Coronary artery (tissue), 2 donors: ENCODE measurements around the gene PAMR1.

Experiments
- DNase-seq: peaks from one replicate; pipeline ENCODE4 v3.0.0-alpha.2; 2017; ENCODE audit warnings: low spot score
- H3K27ac ChIP-seq, 2 donors: fragments of 200-600 bp; sonication (generic); one replicate each; pipeline ENCODE4 v1.5.1; 2016 to 2019
- H3K4me3 ChIP-seq: fragments of 200-600 bp; sonication (generic); 2 replicates; pipeline ENCODE4 v1.5.1; 2016; ENCODE audit warnings: mild to moderate bottlenecking, moderate library complexity
- TF ChIP-seq, protein P1 (sequence below): fragments of 200-600 bp; sonication (generic); IDR thresholded peaks from one replicate; pipeline ENCODE4 v1.5.1; 2019; ENCODE audit warnings: antibody characterized with exemption

PAMR1 gene

DNA sequence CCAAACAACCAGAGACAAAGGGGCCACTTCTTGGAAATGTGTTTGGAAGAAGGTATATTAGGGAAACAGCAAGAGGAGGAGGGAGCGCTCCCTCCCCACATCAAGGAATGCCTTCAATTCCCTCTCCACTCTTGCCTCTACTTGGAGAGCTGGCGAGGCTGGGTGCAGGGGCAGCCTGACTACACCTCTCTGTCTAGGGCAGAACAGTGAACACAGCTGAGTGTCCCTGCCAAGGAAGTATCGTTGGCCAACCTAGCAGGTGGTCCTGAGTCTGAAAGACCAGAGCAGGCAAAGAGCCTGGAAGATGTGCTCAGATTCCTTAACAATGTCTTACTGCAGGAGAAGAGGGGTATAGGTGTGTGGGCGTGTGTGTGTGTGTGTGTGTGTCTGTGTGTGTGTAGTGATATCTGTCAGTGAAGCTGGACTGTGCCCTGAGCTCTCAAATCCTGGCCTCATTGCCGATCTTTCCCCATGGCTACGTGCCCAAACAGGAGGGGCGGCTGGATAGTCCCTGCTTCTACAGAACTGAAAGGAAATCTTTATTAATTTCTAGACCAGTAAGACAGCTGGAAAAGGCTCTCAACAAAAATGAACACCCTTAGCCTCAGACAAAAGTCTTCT, 46.8 kb downstream of the PAMR1 start:
- TF ChIP-seq, protein P1, sequence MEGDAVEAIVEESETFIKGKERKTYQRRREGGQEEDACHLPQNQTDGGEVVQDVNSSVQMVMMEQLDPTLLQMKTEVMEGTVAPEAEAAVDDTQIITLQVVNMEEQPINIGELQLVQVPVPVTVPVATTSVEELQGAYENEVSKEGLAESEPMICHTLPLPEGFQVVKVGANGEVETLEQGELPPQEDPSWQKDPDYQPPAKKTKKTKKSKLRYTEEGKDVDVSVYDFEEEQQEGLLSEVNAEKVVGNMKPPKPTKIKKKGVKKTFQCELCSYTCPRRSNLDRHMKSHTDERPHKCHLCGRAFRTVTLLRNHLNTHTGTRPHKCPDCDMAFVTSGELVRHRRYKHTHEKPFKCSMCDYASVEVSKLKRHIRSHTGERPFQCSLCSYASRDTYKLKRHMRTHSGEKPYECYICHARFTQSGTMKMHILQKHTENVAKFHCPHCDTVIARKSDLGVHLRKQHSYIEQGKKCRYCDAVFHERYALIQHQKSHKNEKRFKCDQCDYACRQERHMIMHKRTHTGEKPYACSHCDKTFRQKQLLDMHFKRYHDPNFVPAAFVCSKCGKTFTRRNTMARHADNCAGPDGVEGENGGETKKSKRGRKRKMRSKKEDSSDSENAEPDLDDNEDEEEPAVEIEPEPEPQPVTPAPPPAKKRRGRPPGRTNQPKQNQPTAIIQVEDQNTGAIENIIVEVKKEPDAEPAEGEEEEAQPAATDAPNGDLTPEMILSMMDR, result no peak
- no peak for DNase-seq
- Histone ChIP-seq H3K27ac (no peak overlapping the region), H3K4me3 (no peak overlapping the region)

DNA sequence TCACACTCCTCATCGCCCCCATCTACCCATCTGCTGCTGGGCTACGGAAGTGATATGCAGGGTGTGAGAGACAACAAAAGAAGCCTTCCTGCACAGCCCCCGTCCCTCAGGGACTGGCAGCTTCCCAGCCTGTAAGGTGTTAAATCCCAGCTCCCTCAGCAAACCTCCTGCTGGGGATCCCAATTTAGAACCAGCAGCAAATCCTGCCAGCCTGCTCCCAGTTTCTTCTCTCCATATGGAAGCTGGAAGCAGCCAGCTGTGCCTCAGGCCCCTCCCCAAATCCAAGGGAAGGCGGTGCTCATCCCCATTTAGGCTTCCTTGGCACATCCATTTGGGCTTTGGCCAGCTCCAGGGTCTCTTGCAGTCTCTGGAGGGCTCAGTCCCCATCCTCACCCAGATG, 47.5 kb downstream of the PAMR1 start:
- TF ChIP-seq, protein P1, result no peak
- Histone ChIP-seq H3K27ac (no peak overlapping the region), H3K4me3 (no peak overlapping the region)
- no peak for DNase-seq

GRCh38 chr11:35474688-35475087, 50.7 kb downstream of the PAMR1 start:
- no peak for DNase-seq
- H3K4me3 ChIP-seq, result no peak overlapping the region
- TF ChIP-seq, protein P1, result no peak
- no peak overlapping the region for H3K27ac ChIP-seq

DNA sequence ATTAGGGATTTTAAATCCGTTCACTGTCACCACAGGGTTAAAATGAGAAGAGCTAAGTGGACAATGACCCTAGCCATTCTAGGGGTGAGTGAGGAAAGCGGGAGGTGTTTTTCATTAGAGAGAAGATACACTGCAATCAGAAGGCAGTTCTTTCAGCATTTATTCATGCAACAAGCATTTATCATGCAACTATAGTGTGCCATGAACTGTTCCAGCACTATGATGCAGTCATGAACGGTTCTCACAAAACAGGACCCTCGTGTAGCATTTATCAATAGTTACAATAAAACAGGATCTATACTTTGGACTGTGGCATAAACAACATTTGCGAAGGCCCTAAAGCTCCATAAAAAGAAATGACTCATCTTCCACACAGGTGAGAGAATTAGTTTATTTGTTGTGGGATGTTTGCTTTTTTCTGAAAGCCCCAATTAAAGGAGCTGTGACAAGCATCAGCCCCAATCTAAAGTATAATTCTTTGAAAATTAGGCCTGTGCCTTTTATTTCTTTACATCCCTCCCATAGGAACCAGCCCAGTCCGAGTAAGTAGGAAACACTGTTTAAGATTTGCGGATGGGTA, 51.5 kb downstream of the PAMR1 start:
- TF ChIP-seq, protein P1, result no peak
- no peak for DNase-seq
- H3K27ac ChIP-seq, result no peak overlapping the region
- H3K4me3 ChIP-seq, result no peak overlapping the region

- H3K27ac ChIP-seq, result no peak overlapping the region
- TF ChIP-seq, protein P1, result no peak
- no peak for DNase-seq
- H3K4me3 ChIP-seq, result no peak overlapping the region
These were observed 54.8 kb downstream of the PAMR1 start for GRCh38 chr11:35470616-35471015.

DNA sequence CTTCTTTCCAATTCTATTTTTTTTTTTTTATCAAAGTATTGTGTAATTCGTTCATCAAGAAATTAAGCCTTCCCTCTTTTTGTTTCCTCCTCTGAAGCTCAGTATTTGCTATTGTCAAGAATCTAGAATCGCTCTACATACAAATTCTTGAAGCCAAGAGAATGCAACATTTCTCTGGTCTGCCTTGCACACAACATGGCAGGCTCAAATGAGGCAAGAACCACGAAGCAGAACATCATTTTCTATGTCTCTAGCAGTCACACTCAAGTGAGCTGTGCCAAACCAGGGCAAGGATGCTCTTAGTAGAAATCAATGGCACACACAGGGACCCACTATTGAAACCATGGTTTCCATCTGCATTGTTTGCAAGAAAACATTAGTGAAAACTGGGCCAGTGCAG, 59.4 kb downstream of the PAMR1 start:
- TF ChIP-seq, protein P1, result no peak

DNA sequence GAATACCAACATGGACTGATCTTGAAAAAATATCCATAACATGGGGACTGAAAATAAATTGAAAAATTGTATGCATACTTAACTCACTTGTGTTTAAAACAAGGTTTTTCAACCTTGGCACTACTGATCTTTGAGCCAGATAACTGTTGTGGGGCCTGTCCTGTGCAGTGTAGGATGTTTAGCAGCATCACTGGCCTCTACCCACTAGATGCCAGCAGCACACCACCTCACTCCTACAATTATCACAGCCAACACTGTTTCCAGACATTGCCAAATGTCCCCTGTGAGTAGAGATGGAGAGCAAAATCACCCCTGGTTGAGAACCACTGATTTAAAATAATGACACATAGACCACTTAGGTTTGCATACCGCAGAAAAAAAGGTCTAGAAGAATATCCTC, 61.1 kb downstream of the PAMR1 start:
- no peak for DNase-seq
- TF ChIP-seq, protein P1, result no peak
- Histone ChIP-seq H3K4me3 (no peak overlapping the region), H3K27ac (no peak overlapping the region)

More for the DNA sequence above, 59.4 kb downstream of the PAMR1 start:
- DNase-seq, result no peak
- Histone ChIP-seq H3K27ac (no peak overlapping the region), H3K4me3 (no peak overlapping the region)
